NOMO-1 treated with dmso at 0.1 percent for 144 hours (cell line): ENCODE data around the gene MYOM3.
"Not testable (repeated sequence)": the region's sequence is repeated elsewhere in the genome, so short reads cannot be mapped to it uniquely, and the experiment has no call there.

Experiments used
- DNase-seq: peaks from one replicate; lab custom pipeline; 2025; ENCODE audit not compliant: unreplicated experiment; lab: John Stamatoyannopoulos, UW

Gene MYOM3

GRCh38 chr1:24074817-24075589 lies 36.9 kb downstream of the MYOM3 start:
- DNase-seq: no peak

GRCh38 chr1:24074196-24074595 lies 37.7 kb downstream of the MYOM3 start:
- no peak for DNase-seq

GRCh38 chr1:24071941-24072340 lies 40.0 kb downstream of the MYOM3 start:
- no peak for DNase-seq

- peak; percentile 56 for DNase-seq
Observed at GRCh38 chr1:24070821-24071393, 41.0 kb downstream of the MYOM3 start.

GRCh38 chr1:24069817-24070216 lies 42.1 kb downstream of the MYOM3 start:
- DNase-seq: no peak

GRCh38 chr1:24067978-24068377 lies 44.0 kb downstream of the MYOM3 start:
- no peak for DNase-seq

- DNase-seq: no peak
Observed at GRCh38 chr1:24065304-24065703, 46.6 kb downstream of the MYOM3 start.

- no peak for DNase-seq
Observed at GRCh38 chr1:24062221-24062620, 49.7 kb downstream of the MYOM3 start.

GRCh38 chr1:24060482-24060881 lies 51.5 kb downstream of the MYOM3 start:
- DNase-seq: no peak

GRCh38 chr1:24058671-24059455 lies 53.1 kb downstream of the MYOM3 start:
- no peak for DNase-seq

GRCh38 chr1:24057171-24057570 lies 54.8 kb downstream of the MYOM3 start:
- DNase-seq: no peak

- no peak for DNase-seq
Observed at GRCh38 chr1:24055681-24056080, 56.3 kb downstream of the MYOM3 start.

- DNase-seq: no peak
Observed at GRCh38 chr1:24052220-24052619, 59.7 kb downstream of the MYOM3 start.

GRCh38 chr1:24051206-24051945 lies 60.6 kb downstream of the MYOM3 start:
- DNase-seq: peak; percentile 59

- DNase-seq: no peak
Observed at GRCh38 chr1:24049733-24050132, 62.2 kb downstream of the MYOM3 start.

- not testable (repeated sequence) for DNase-seq
Observed at GRCh38 chr1:24048894-24049293, 63.0 kb downstream of the MYOM3 start.

- no peak for DNase-seq
Observed at GRCh38 chr1:24048205-24048869, 63.6 kb downstream of the MYOM3 start.

GRCh38 chr1:24047110-24047477 lies 64.8 kb downstream of the MYOM3 start:
- DNase-seq: no peak

- DNase-seq: no peak
Observed at GRCh38 chr1:24045771-24046170, 66.2 kb downstream of the MYOM3 start.

GRCh38 chr1:24044672-24045071 lies 67.3 kb downstream of the MYOM3 start:
- DNase-seq: not testable (repeated sequence)
